Body of pancreas (tissue), 4 donors: Measurements from ENCODE around the gene LENG1. TPM values are rescaled to one million over a fixed set of nuclear protein-coding genes. Genes with fewer than 3 reads are reported as not detected.
A peak's percentile ranks its signal among the peaks of the same experiment; 100 is the strongest.

ENCODE experiments used
- ATAC-seq: fragments of 150-250 bp; one replicate; pipeline ENCODE4 v1.9.1; 2016
- DNase-seq, 4 donors: peaks; one replicate each; pipeline ENCODE4 v3.0.0-alpha.2; 2019
- H3K27ac ChIP-seq, 4 donors: fragments of 200-600 bp; sonication (generic); 1 replicate in 3 of 4; 2 replicates in 1 of 4; pipeline versions ENCODE4 v1.5.1 to v1.6.1; 2016 to 2019; ENCODE audit warnings: mild to moderate bottlenecking in 1 of 4, mixed read lengths in 1 of 4, moderate library complexity in 1 of 4
- H3K27me3 ChIP-seq, 2 donors: fragments of 200-600 bp; sonication (generic); one replicate each; pipeline ENCODE4 v1.6.0; 2016; ENCODE audit warnings: mild to moderate bottlenecking in 1 of 2
- H3K36me3 ChIP-seq, 2 donors: fragments of 200-600 bp; sonication (generic); replicated peaks in 1 of 2; 2 replicates each; pipeline ENCODE4 v1.5.1; 2016; ENCODE audit warnings: low read depth in 2 of 2; ENCODE audit not compliant: insufficient read depth in 1 of 2
- H3K4me1 ChIP-seq: fragments of 200-600 bp; sonication (generic); one replicate; pipeline ENCODE4 v1.6.0; 2016
- H3K4me3 ChIP-seq, 2 donors: fragments of 200-600 bp; sonication (generic); 1 replicate in 1 of 2; 2 replicates in 1 of 2; pipeline ENCODE4 v1.5.1; 2016 to 2019
- H3K9me3 ChIP-seq, 3 donors: fragments of 200-600 bp; sonication (generic); 1 replicate in 2 of 3; 2 replicates in 1 of 3; pipeline ENCODE4 v1.5.1; 2016
- POLR2A ChIP-seq, 3 donors: fragments of 450-650 bp; IDR thresholded peaks; one replicate each; pipeline ENCODE4 v1.6.1; 2016; ENCODE audit warnings: antibody characterized with exemption in 3 of 3, mild to moderate bottlenecking in 2 of 3
- WGBS, 2 donors: methylation state at CpG; one replicate each; pipeline ENCODE4 v1.1.5; 2017; 5-methylcytosine and 5-hydroxymethylcytosine counted together
- intact Hi-C: fragments of 100-400 bp; cut with DNase I; formaldehyde crosslinking; loops from one replicate; pipeline ENCODE4 v1.15.1; 2023
- total RNA-seq, 2 donors: library from RNA; depleted of rRNA; stranded (reverse); fragments of >200 nt; gene quantifications; one replicate each; pipeline ENCODE4 v1.1.0, GENCODE V29; 2016
- TF ChIP-seq, protein P1 (sequence below), 7 experiments: fragments of 450-650 bp in 4 of 7; fragments of 200-600 bp in 3 of 7; sonication (generic) in 3 of 7; IDR thresholded peaks; one replicate each; pipeline ENCODE4 v1.5.1; 2016 to 2019; ENCODE audit warnings: antibody characterized with exemption in 7 of 7

The LENG1 gene
- total RNA-seq, 2 donors from 2014 or later = 4.0 to 9.6 TPM

DNA sequence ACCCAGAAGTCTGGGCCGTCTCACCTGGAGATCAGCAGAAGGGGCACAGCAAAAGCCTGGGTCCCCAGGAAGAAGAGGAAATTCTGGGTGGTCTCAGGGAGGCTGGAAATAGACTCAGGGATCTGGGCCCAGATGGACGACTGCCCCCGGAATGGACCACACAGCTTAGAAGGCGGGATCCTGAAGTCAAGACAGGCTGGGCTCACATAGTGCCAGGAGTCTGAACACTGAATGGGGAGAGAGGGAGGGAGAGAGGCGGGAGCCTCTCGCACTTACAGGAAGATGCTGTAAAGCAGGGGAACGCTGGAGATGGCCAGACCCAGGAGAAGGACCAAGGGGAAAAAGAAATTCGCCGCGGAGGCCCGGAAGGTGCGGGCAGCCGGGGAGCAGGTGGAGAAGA is 1.3 kb upstream of the LENG1 start:
- 25 to 34% methylated on average over 13 of the region's 13 CpGs for whole genome bisulfite sequencing, 2 donors
- H3K27ac ChIP-seq = peak overlapping the region in 3 of 4 donors; percentile 86 to 96 (median 95)
- DNase-seq = no peak
- H3K9me3 ChIP-seq = no peaks in the 10 kb centered on the region
- H3K4me1 ChIP-seq = peaks cover 48% of the 10 kb centered on the region
- intact Hi-C loops = no loop called here
- peaks cover 5 to 8% of the 10 kb centered on the region in 2 donors for H3K36me3 ChIP-seq
- H3K4me3 ChIP-seq = no peak overlapping the region
- TF ChIP-seq, protein P1, sequence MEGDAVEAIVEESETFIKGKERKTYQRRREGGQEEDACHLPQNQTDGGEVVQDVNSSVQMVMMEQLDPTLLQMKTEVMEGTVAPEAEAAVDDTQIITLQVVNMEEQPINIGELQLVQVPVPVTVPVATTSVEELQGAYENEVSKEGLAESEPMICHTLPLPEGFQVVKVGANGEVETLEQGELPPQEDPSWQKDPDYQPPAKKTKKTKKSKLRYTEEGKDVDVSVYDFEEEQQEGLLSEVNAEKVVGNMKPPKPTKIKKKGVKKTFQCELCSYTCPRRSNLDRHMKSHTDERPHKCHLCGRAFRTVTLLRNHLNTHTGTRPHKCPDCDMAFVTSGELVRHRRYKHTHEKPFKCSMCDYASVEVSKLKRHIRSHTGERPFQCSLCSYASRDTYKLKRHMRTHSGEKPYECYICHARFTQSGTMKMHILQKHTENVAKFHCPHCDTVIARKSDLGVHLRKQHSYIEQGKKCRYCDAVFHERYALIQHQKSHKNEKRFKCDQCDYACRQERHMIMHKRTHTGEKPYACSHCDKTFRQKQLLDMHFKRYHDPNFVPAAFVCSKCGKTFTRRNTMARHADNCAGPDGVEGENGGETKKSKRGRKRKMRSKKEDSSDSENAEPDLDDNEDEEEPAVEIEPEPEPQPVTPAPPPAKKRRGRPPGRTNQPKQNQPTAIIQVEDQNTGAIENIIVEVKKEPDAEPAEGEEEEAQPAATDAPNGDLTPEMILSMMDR (IDR thresholded peaks at IDR 0.05) = no peak
- TF ChIP-seq POLR2A (IDR thresholded peaks at IDR 0.05) = no peak
- ATAC-seq = no peak
- no peaks in the 10 kb centered on the region for H3K27me3 ChIP-seq

DNA sequence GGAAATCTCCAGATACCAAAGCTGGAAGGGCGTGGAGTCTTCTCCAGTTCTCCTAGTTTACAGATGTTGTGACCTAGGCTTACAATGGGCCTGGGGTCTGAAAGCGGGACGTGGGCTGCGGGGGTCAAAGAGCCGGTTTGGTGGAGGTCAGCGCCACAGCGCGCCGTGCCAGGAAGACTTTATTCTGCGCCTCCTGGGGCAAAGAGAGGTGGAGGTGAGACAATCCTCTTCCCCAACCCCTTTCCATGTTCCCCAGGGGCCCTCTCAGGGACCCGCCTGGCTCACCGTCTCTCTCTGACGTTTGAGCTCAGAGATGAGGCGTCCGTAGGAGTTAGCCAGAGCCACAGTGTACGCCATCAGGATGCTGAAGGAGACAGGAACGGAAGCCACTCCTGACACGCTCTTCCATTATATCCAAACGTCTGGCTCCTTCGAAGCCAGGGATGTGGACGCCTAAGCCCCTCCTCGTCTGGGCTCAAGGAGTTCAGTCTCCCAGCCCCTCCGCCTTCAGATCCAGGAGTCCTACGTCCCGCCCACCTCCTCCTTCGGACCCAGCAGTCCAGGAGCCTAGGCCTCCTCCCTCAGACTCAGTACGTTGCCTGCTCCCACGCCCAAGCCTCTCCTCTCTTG is 776 bp upstream of the LENG1 start:
- TF ChIP-seq POLR2A (IDR thresholded peaks at IDR 0.05) = no peak
- TF ChIP-seq, protein P1 (IDR thresholded peaks at IDR 0.05) = no peak
- Histone ChIP-seq H3K9me3 (no peaks in the 10 kb centered on the region), H3K27ac (peak overlapping the region; percentile 82 to 96 (median 90)), H3K36me3 (peaks cover 5 to 9% of the 10 kb centered on the region in 2 donors), H3K4me3 (peak overlapping the region; percentile 3 to 29), H3K27me3 (no peaks in the 10 kb centered on the region), H3K4me1 (peaks cover 48% of the 10 kb centered on the region)
- DNase-seq = no peak
- WGBS, 2 donors = 2% methylated on average over 18 to 28 of the region's 28 CpGs
- ATAC-seq = no peak
- intact Hi-C loops = no loop called here

DNA sequence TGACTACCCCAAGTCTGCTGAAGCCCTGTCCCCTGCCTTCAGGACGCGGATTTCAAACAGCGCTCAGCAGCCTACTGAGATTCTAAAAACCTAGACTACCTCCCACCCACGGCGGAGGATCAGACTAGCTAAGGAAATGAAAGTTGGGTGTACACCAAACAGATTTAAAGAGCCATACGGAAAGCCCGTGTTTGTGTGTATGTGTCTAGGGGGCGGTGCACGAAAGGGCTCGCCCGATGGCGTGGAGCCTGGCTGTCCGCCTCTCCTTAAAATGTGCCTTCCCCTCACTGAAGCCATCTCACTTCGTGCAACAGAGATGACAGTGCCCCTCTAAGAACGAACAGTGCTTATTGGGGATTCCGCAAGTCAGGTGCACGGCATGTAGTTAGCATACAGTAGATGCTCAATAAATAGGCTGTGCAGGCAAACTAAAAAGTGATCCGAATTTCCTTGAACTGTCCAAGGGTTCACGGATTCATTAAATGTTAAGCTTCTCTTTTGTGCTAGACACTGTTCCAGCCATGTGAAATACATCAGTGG is 639 bp downstream of the LENG1 start:
- no peaks in the 10 kb centered on the region for H3K27me3 ChIP-seq
- no peak for DNase-seq
- H3K36me3 ChIP-seq = peaks cover 5 to 13% of the 10 kb centered on the region in 2 donors
- WGBS, 2 donors = 5 to 6% methylated on average over 7 to 19 of the region's 19 CpGs
- H3K9me3 ChIP-seq = no peaks in the 10 kb centered on the region
- H3K4me3 ChIP-seq = peak overlapping the region; percentile 30 to 59
- peaks cover 42% of the 10 kb centered on the region for H3K4me1 ChIP-seq
- H3K27ac ChIP-seq = peak overlapping the region; percentile 80 to 96 (median 93)
- intact Hi-C loops = no loop called here
- no peak for TF ChIP-seq POLR2A (IDR thresholded peaks at IDR 0.05)
- TF ChIP-seq, protein P1 (IDR thresholded peaks at IDR 0.05) = no peak
- ATAC-seq = no peak

DNA sequence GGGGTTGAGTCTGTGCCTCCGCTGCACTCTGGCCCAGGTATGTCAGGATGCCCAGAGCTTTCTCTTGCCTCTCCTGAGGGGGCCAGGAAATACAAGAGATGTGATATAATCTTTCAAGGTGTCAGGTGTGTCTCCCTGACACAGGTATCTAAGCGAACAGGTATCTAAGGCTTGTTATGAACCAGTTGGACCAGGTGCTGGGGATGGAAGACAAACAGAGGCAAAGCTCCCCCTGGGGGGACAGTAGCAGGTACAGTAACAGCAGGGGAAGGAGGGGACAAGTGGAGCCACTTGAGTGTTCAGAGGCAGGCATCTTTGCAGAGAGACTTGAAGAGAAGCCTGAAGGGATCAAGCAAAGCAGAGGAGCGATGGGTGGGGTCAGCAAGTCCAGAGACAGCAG is 2.6 kb downstream of the LENG1 start:
- intact Hi-C loops = no loop called here

More for the DNA sequence above, 2.6 kb downstream of the LENG1 start:
- Histone ChIP-seq H3K4me1 (peaks cover 34% of the 10 kb centered on the region), H3K36me3 (peaks cover 5 to 28% of the 10 kb centered on the region in 2 donors), H3K4me3 (no peak overlapping the region), H3K27ac (no peak overlapping the region), H3K9me3 (no peaks in the 10 kb centered on the region), H3K27me3 (no peaks in the 10 kb centered on the region)
- no peak for TF ChIP-seq POLR2A (IDR thresholded peaks at IDR 0.05)
- TF ChIP-seq, protein P1 (IDR thresholded peaks at IDR 0.05) = no peak
- ATAC-seq (no peak), DNase-seq (no peak)
- WGBS, 2 donors = 79 to 83% methylated on average over 3 of the region's 3 CpGs
